AG20443 (cell line): ENCODE data around the gene ITPR1.
A peak's percentile ranks its signal among the peaks of the same experiment; 100 is the strongest.

Experiments
- DNase-seq: peaks from one replicate; pipeline ENCODE4 v3.0.0; 2012; ENCODE audit warnings: low spot score, mixed read lengths

Gene ITPR1

GRCh38 chr3:4491855-4492207, 1.3 kb upstream of the ITPR1 start:
- no peak for DNase-seq

GRCh38 chr3:4492208-4493013, 737 bp upstream of the ITPR1 start:
- DNase-seq: peak; percentile 67

GRCh38 chr3:4493941-4494894, 1.1 kb downstream of the ITPR1 start:
- peak; percentile 43 for DNase-seq

GRCh38 chr3:4494895-4495264, 1.7 kb downstream of the ITPR1 start:
- DNase-seq: no peak

- DNase-seq: no peak
These were observed 2.3 kb downstream of the ITPR1 start for GRCh38 chr3:4495294-4496086.

GRCh38 chr3:4496087-4496452, 2.9 kb downstream of the ITPR1 start:
- DNase-seq: no peak

- no peak for DNase-seq
These were observed 4.0 kb downstream of the ITPR1 start for GRCh38 chr3:4497005-4497692.

GRCh38 chr3:4497843-4498324, 4.7 kb downstream of the ITPR1 start:
- no peak for DNase-seq

GRCh38 chr3:4498446-4498845, 5.3 kb downstream of the ITPR1 start:
- no peak for DNase-seq

- no peak for DNase-seq
These were observed 8.3 kb downstream of the ITPR1 start for GRCh38 chr3:4501437-4501836.

- DNase-seq: no peak
These were observed 8.8 kb downstream of the ITPR1 start for GRCh38 chr3:4501927-4502326.

GRCh38 chr3:4503050-4503449, 9.9 kb downstream of the ITPR1 start:
- DNase-seq: no peak

- DNase-seq: no peak
These were observed 11.5 kb downstream of the ITPR1 start for GRCh38 chr3:4504340-4505261.

- no peak for DNase-seq
These were observed 12.8 kb downstream of the ITPR1 start for GRCh38 chr3:4505688-4506558.

- no peak for DNase-seq
These were observed 13.4 kb downstream of the ITPR1 start for GRCh38 chr3:4506559-4507023.

- no peak for DNase-seq
These were observed 14.0 kb downstream of the ITPR1 start for GRCh38 chr3:4507024-4507596.

GRCh38 chr3:4508048-4508981, 15.2 kb downstream of the ITPR1 start:
- DNase-seq: no peak

- no peak for DNase-seq
These were observed 15.9 kb downstream of the ITPR1 start for GRCh38 chr3:4509043-4509442.
